Ishikawa (cell line): ENCODE results near the gene CD164.

ENCODE experiments used
- CEBPB ChIP-seq: IDR thresholded peaks from 2 replicates; pipeline ENCODE4 v1.6.1; 2012
- CREB1 ChIP-seq: IDR thresholded peaks from 2 replicates; pipeline ENCODE4 v1.6.1; 2012; ENCODE audit warnings: low read depth
- RAD21 ChIP-seq: IDR thresholded peaks from 2 replicates; pipeline ENCODE4 v1.6.1; 2012; ENCODE audit warnings: low read depth
- REST ChIP-seq: IDR thresholded peaks from 2 replicates; pipeline ENCODE4 v1.6.1; 2012; ENCODE audit warnings: low read depth, mild to moderate bottlenecking
- USF1 ChIP-seq: IDR thresholded peaks from 2 replicates; pipeline ENCODE4 v1.6.1; 2012

DNA sequence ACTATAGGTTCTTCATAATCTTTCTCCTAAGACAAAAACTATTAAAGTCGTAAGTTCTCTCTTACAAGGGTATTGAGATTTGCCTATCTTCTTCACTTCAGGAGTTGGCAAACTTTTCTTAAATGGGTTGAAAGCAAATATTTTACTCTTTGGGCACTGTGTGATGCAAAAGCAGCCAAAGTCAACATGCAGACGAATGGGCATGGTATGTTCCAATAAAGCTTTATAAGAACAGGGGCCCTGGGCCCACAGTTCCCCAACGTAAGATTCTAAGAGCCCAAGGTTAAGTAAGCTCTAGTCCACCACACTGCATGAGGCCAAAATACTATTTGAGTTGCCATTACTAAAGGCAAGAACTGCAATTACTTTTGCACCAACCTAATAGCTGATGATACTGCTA is 11.5 kb downstream of the CD164 start:
- TF ChIP-seq REST, result no peak
- TF ChIP-seq CREB1, result no peak
- no peak for TF ChIP-seq USF1
- TF ChIP-seq RAD21, result no peak
- no peak for TF ChIP-seq CEBPB
